Testis (tissue), 3 donors: ENCODE measurements around the gene CCDC7. TPM values are rescaled to one million over a fixed set of nuclear protein-coding genes. Genes with fewer than 3 reads are reported as not detected.

Source experiments
- DNase-seq: peaks from one replicate; pipeline ENCODE4 v3.0.0-alpha.2; 2019
- H3K27ac ChIP-seq, 2 donors: fragments of 200-600 bp; sonication (generic); one replicate each; pipeline ENCODE4 v1.5.1; 2019
- H3K27me3 ChIP-seq: fragments of 200-600 bp; sonication (generic); one replicate; pipeline ENCODE4 v1.5.1; 2019
- H3K36me3 ChIP-seq: fragments of 200-600 bp; sonication (generic); one replicate; pipeline ENCODE4 v1.5.1; 2017; ENCODE audit warnings: low read depth; ENCODE audit errors: missing control alignments
- H3K4me1 ChIP-seq: fragments of 200-600 bp; sonication (generic); one replicate; pipeline ENCODE4 v1.5.1; 2019
- H3K4me3 ChIP-seq, 2 donors: fragments of 200-600 bp; sonication (generic); one replicate each; pipeline ENCODE4 v1.5.1; 2017 to 2019
- H3K9me3 ChIP-seq: fragments of 200-600 bp; sonication (generic); one replicate; pipeline ENCODE4 v1.5.1; 2017
- POLR2A ChIP-seq: fragments of 450-650 bp; IDR thresholded peaks from one replicate; pipeline ENCODE4 v1.6.1; 2017; ENCODE audit warnings: antibody characterized with exemption, mild to moderate bottlenecking, moderate library complexity
- WGBS, 2 donors: methylation state at CpG; one replicate each; pipeline ENCODE4 v1.1.5; 2018; 5-methylcytosine and 5-hydroxymethylcytosine counted together
- intact Hi-C: fragments of 100-400 bp; cut with DNase I; formaldehyde crosslinking; loops from one replicate; pipeline ENCODE4 v1.15.1; 2023; ENCODE audit warnings: low total_unique reads
- polyA plus RNA-seq: library from polyadenylated mRNA; stranded (reverse); fragments of 350-450 nt; fragmentation: Illumina TruSeq; extraction: RNeasy Lipid Tissue Mini Kit (QIAGEN cat#74804); gene quantifications from one replicate; pipeline ENCODE4 v1.2.3, GENCODE V29; 2014; ENCODE audit warnings: low read depth, low replicate concordance; ENCODE audit not compliant: insufficient read depth
- total RNA-seq, 2 donors: library from RNA; depleted of rRNA; stranded (reverse); fragments of >200 nt; gene quantifications; one replicate each; pipeline ENCODE4 v1.2.3, GENCODE V29; 2016
- TF ChIP-seq, protein P1 (sequence below), 3 experiments: fragments of 450-650 bp in 2 of 3; fragments of 200-600 bp in 1 of 3; sonication (generic) in 1 of 3; IDR thresholded peaks; one replicate each; pipeline ENCODE4 v1.5.1; 2016 to 2019; ENCODE audit warnings: antibody characterized with exemption in 3 of 3, mild to moderate bottlenecking in 2 of 3, moderate library complexity in 1 of 3

CCDC7 gene
- total and polyA plus RNA-seq, 3 donors from 2014 or later = 74.0 to 146 (median 74.5) TPM

DNA sequence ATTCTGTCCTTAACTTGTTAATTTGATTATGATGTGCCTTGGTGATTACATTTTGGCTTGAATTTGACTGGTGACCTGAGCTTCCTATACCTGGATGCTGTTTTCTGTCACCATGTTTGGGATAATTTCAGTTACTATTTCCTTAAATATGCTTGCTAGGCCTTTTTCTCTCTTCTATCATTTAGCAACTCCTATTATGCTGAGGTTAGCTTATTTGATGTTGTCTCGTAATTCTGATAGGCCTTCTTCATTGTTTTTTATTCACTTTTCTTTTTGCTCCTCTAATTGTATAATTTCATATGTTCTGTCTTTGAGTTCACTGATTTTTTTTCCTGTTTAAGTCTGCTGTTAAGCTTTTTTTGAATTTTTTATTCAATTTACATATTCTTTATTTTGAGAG lies 327.2 kb downstream of the CCDC7 start:
- no peaks in the 10 kb centered on the region for H3K9me3 ChIP-seq
- H3K4me1 ChIP-seq = no peaks in the 10 kb centered on the region
- no peaks in the 10 kb centered on the region for H3K27me3 ChIP-seq
- DNase-seq = no peak
- intact Hi-C loops = no loop called here
- H3K27ac ChIP-seq = no peak overlapping the region
- no peaks in the 10 kb centered on the region for H3K36me3 ChIP-seq
- WGBS, 2 donors = 93 to 100% methylated on average over 1 of the region's 1 CpG
- TF ChIP-seq, protein P1, sequence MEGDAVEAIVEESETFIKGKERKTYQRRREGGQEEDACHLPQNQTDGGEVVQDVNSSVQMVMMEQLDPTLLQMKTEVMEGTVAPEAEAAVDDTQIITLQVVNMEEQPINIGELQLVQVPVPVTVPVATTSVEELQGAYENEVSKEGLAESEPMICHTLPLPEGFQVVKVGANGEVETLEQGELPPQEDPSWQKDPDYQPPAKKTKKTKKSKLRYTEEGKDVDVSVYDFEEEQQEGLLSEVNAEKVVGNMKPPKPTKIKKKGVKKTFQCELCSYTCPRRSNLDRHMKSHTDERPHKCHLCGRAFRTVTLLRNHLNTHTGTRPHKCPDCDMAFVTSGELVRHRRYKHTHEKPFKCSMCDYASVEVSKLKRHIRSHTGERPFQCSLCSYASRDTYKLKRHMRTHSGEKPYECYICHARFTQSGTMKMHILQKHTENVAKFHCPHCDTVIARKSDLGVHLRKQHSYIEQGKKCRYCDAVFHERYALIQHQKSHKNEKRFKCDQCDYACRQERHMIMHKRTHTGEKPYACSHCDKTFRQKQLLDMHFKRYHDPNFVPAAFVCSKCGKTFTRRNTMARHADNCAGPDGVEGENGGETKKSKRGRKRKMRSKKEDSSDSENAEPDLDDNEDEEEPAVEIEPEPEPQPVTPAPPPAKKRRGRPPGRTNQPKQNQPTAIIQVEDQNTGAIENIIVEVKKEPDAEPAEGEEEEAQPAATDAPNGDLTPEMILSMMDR (IDR thresholded peaks at IDR 0.05) = no peak
- no peak for TF ChIP-seq POLR2A
- no peak overlapping the region for H3K4me3 ChIP-seq

DNA sequence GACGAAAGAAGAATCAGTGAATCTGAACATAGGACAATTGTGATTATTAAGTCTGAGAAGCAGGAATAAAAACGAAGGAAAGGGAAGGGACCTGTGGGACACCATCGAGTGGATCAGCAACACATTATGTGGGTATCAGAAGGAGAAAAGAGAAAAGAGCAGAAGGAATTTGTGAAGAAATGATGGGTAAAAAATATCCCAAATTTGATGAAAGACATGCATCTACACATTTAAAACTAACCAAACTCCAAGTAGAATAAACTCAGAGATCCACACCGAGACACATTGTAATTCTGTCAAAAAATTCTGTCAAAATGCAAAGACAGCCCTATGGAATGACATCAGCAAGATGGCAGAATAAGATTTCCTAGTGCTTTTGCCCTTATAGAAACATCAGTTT lies 341.0 kb downstream of the CCDC7 start:
- H3K4me3 ChIP-seq = no peak overlapping the region
- intact Hi-C loops = no loop called here
- H3K27ac ChIP-seq = no peak overlapping the region
- TF ChIP-seq, protein P1 (IDR thresholded peaks at IDR 0.05) = no peak
- no peak for TF ChIP-seq POLR2A
- H3K4me1 ChIP-seq = no peaks in the 10 kb centered on the region
- DNase-seq = no peak
- no peaks in the 10 kb centered on the region for H3K36me3 ChIP-seq
- 92 to 95% methylated on average over 4 of the region's 4 CpGs for WGBS, 2 donors
- no peaks in the 10 kb centered on the region for H3K9me3 ChIP-seq
- no peaks in the 10 kb centered on the region for H3K27me3 ChIP-seq

DNA sequence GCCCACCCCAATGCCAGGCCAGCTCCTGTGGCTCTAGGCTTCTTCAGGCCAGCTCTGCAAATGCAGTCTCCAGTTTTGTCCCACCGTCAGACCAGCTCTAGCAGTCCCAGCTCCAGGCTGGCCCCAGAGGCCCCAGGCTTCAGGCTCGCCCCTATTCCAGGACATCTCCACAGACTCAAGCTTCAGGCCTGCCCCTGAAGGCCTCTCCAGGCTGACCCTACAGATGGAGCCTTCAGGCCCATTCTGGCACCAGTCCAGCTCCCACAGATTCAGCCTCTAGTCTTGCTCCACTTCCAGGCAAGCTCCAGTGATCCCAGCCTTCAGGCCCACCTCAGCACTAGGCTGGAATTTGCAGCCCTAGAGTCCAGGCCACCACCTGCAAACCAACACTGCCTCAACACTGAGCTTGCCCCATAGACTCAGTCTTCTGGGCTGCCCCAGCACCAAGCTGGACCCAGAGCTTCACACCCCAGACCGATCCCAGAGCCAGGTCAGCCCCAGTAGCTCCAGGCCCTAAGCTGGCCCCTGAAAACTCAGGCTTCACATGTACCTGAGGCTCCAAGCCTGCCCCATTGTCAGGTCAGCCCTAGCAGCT lies 341.8 kb downstream of the CCDC7 start:
- no peak for DNase-seq
- Histone ChIP-seq H3K36me3 (no peaks in the 10 kb centered on the region), H3K4me3 (no peak overlapping the region), H3K27me3 (no peaks in the 10 kb centered on the region), H3K9me3 (no peaks in the 10 kb centered on the region), H3K4me1 (no peaks in the 10 kb centered on the region), H3K27ac (no peak overlapping the region)
- WGBS, 2 donors = 97 to 100% methylated on average over 1 to 3 of the region's 3 CpGs
- intact Hi-C loops = no loop called here
- no peak for TF ChIP-seq POLR2A

DNA sequence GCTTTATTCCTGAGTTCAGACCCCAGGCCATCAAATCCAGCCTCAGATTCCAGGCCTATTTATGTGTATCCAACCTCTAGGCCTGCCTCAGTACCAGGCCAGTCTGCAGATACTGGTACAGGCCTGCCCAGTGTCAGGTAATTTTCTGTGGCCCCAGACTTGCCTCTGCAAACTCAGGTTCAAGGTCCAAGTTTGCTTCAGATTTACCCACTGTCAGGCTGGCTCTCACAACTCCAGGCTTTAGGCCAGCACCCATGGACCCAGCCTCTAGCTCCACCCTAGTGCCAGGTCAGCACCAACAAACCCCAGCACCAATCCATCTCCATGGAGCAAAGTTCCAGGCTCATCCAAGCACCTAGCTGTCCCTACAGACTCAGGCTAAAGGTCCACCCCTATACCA lies 342.4 kb downstream of the CCDC7 start:
- no peak for TF ChIP-seq POLR2A
- TF ChIP-seq, protein P1 (IDR thresholded peaks at IDR 0.05) = no peak
- no peaks in the 10 kb centered on the region for H3K36me3 ChIP-seq
- no peak overlapping the region for H3K27ac ChIP-seq
- H3K27me3 ChIP-seq = no peaks in the 10 kb centered on the region
- H3K4me3 ChIP-seq = no peak overlapping the region
- intact Hi-C loops = no loop called here
- no peak for DNase-seq
- no peaks in the 10 kb centered on the region for H3K4me1 ChIP-seq
- H3K9me3 ChIP-seq = no peaks in the 10 kb centered on the region

DNA sequence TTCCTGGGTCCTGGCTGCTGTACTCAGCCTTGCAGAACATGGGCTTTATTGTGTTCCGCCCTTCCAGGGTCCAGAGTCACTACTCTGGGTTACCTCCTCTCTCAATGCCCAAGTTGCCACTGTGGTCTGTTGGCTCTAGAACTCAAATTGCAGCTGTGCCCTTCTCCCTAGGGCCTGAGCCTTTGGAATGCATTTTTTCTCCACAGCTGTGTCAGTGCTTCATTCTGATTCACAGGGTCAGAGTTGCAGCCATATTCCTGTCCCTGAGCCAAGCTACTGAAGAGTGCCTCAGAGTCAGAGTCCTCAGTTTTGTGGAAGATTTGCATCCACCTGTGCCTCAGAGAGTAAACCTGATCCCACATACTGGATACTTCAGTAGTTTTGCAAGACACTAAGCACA lies 344.5 kb downstream of the CCDC7 start:
- intact Hi-C loops = loop anchor here (5.0 kb wide), 1 partner anchor 217 kb away; no protein-coding TSS in a partner anchor
- no peaks in the 10 kb centered on the region for H3K27me3 ChIP-seq
- H3K36me3 ChIP-seq = no peaks in the 10 kb centered on the region
- TF ChIP-seq, protein P1 (IDR thresholded peaks at IDR 0.05) = no peak
- TF ChIP-seq POLR2A = no peak
- 100% methylated on average over 1 of the region's 1 CpG for WGBS, 2 donors
- no peaks in the 10 kb centered on the region for H3K9me3 ChIP-seq
- H3K4me3 ChIP-seq = no peak overlapping the region
- no peaks in the 10 kb centered on the region for H3K4me1 ChIP-seq
- DNase-seq = no peak
- H3K27ac ChIP-seq = no peak overlapping the region
